Karpas-422 (cell line): Measurements from ENCODE around the gene FSTL5. TPM values are rescaled to one million over a fixed set of nuclear protein-coding genes. Genes with fewer than 3 reads are reported as not detected.
"Not testable (repeated sequence)": the region's sequence is repeated elsewhere in the genome, so short reads cannot be mapped to it uniquely, and the experiment has no call there.

ENCODE experiments used
- DNase-seq: peaks from one replicate; pipeline ENCODE4 v3.0.0-alpha.2; 2015
- H2AFZ ChIP-seq: fragments of 200-600 bp; sonication (generic); 2 replicates; pipeline ENCODE4 v1.6.1; 2014; ENCODE audit warnings: antibody characterized with exemption, low read length, mixed read lengths
- H3K27ac ChIP-seq: fragments of 200-600 bp; sonication (generic); 2 replicates; pipeline ENCODE4 v1.5.1; 2014; ENCODE audit warnings: mild to moderate bottlenecking, low read length, moderate library complexity
- H3K27me3 ChIP-seq: fragments of 200-600 bp; sonication (generic); 2 replicates; pipeline ENCODE4 v1.6.1; 2014; ENCODE audit warnings: low read length, mixed read lengths
- H3K36me3 ChIP-seq: fragments of 200-600 bp; sonication (generic); 2 replicates; pipeline ENCODE4 v1.6.1; 2014; ENCODE audit warnings: low read length, mixed read lengths; ENCODE audit not compliant: insufficient read depth
- H3K4me1 ChIP-seq: fragments of 200-600 bp; sonication (generic); 2 replicates; pipeline ENCODE4 v1.6.1; 2014; ENCODE audit warnings: mild to moderate bottlenecking, low read length, mixed read lengths
- H3K4me2 ChIP-seq: fragments of 200-600 bp; sonication (generic); 2 replicates; pipeline ENCODE4 v1.6.1; 2014; ENCODE audit warnings: low read length, low read depth, mild to moderate bottlenecking; ENCODE audit not compliant: poor library complexity, severe bottlenecking
- H3K4me3 ChIP-seq: fragments of 200-600 bp; sonication (generic); 2 replicates; pipeline ENCODE4 v1.5.1; 2014; ENCODE audit warnings: mild to moderate bottlenecking, antibody characterized with exemption, low read length, mixed read lengths
- H3K79me2 ChIP-seq: fragments of 200-600 bp; sonication (generic); 2 replicates; pipeline ENCODE4 v1.6.1; 2014; ENCODE audit warnings: mild to moderate bottlenecking, low read length, mixed read lengths
- H3K9ac ChIP-seq: fragments of 200-600 bp; sonication (generic); 2 replicates; pipeline ENCODE4 v1.6.0; 2014; ENCODE audit warnings: low read length
- H3K9me2 ChIP-seq: fragments of 200-600 bp; sonication (generic), shearing (Covaris generic); replicated peaks from 2 replicates; pipeline ENCODE4 v1.6.0; 2014; ENCODE audit warnings: mild to moderate bottlenecking, low read length, moderate library complexity; ENCODE audit not compliant: insufficient read depth
- H3K9me3 ChIP-seq: fragments of 300-700, 200-600 bp; sonication (generic); 2 replicates; pipeline ENCODE4 v1.6.1; 2014; ENCODE audit warnings: low read length, mixed read lengths
- H4K20me1 ChIP-seq: fragments of 200-600 bp; sonication (generic); 2 replicates; pipeline ENCODE4 v1.6.1; 2014; ENCODE audit warnings: mild to moderate bottlenecking, antibody characterized with exemption, low read length, low read depth; ENCODE audit not compliant: insufficient read depth
- total RNA-seq: library from RNA; depleted of rRNA; stranded (reverse); fragments of >200 nt; shearing (Covaris generic); gene quantifications from 2 replicates; pipeline ENCODE4 v1.2.3, GENCODE V29; 2014; ENCODE audit warnings: low replicate concordance

The FSTL5 gene
- total RNA-seq, 1 experiment from 2014 or later: not detected

DNA sequence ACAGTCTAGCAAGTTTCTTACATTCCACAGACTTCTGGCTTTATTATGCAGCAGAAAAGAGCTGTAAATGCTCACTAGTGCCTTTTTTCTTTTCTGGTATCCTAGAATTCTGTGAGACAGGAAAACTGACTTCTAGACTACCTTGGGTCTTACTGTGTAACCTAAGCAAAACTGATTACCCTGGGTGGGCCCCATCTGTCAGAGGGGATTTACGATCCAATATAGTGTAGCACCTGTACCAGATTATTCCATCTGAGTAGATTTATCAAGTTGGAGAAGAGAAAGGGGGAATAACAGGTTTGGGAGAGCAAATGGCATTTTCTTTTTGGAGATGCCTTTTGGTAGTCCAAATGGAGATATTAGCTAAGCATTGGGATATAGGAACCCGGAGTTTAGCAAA lies 46.7 kb downstream of the FSTL5 start:
- no peaks in the 10 kb centered on the region for H4K20me1 ChIP-seq

GRCh38 chr4:162116095-162116779 lies 47.6 kb downstream of the FSTL5 start:
- H3K4me1 ChIP-seq: no peaks in the 10 kb centered on the region
- H3K4me2 ChIP-seq: no peak overlapping the region
- no peak overlapping the region for H3K9ac ChIP-seq
- H2AFZ ChIP-seq: no peak overlapping the region
- H3K36me3 ChIP-seq: no peaks in the 10 kb centered on the region; the same call in 1 of the 2 replicates
- no peak overlapping the region for H3K4me3 ChIP-seq
- no peaks in the 10 kb centered on the region for H4K20me1 ChIP-seq
- H3K79me2 ChIP-seq: no peaks in the 10 kb centered on the region
- no peaks in the 10 kb centered on the region for H3K9me2 ChIP-seq
- peaks cover 56% of the 10 kb centered on the region for H3K9me3 ChIP-seq
- no peak for DNase-seq
- no peaks in the 10 kb centered on the region for H3K27me3 ChIP-seq
- no peak overlapping the region for H3K27ac ChIP-seq

More for the DNA sequence above, 46.7 kb downstream of the FSTL5 start:
- Histone ChIP-seq H3K9me3 (peaks cover 53% of the 10 kb centered on the region), H3K9ac (no peak overlapping the region), H3K27ac (no peak overlapping the region), H3K9me2 (no peaks in the 10 kb centered on the region), H3K4me1 (no peaks in the 10 kb centered on the region), H3K36me3 (no peaks in the 10 kb centered on the region; the same call in 1 of the 2 replicates), H3K4me2 (no peak overlapping the region), H2AFZ (no peak overlapping the region), H3K79me2 (no peaks in the 10 kb centered on the region), H3K4me3 (no peak overlapping the region), H3K27me3 (no peaks in the 10 kb centered on the region)
- no peak for DNase-seq

DNA sequence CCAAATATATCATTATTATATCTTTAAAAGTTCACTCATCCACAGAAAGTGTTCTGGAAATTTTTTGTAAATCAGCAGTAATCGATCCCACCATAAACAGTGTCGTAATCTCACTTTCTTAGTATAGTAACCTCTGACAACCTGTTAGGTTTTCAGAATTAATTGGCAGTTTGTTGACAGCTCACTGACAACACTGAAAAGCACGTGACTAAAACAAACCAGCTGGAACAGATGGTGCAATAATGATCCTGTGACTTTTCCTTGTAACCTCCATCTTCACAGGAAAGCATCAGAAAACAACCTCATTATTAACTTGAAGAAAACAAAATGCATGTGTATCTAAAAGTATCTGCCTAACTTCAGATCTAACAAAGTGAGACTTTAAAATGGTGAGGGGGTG lies 48.5 kb downstream of the FSTL5 start:
- Histone ChIP-seq H3K36me3 (no peaks in the 10 kb centered on the region; the same call in 1 of the 2 replicates), H2AFZ (no peak overlapping the region), H3K9me3 (peaks cover 52% of the 10 kb centered on the region), H3K27me3 (no peaks in the 10 kb centered on the region), H3K27ac (no peak overlapping the region), H4K20me1 (no peaks in the 10 kb centered on the region), H3K4me2 (no peak overlapping the region), H3K9me2 (no peaks in the 10 kb centered on the region), H3K79me2 (no peaks in the 10 kb centered on the region), H3K4me3 (no peak overlapping the region), H3K9ac (no peak overlapping the region), H3K4me1 (no peaks in the 10 kb centered on the region)
- no peak for DNase-seq

DNA sequence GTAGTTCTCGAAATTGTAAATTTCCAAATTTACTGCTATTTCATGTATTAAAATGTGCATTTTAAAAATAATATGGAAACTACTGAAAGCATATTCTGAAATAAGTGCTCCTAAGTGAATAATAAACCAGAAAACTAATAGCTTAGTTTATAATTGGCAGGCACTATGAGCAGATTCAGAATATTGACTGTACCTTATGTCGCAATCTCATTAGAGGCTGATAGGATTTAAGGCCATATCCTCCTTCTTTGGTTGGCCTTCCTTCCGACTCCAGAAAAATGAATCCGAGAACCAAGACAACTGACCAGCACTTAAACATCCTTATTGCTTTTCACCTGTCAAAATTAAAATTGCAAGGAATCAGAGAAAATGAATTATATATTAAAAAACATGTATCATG lies 52.7 kb downstream of the FSTL5 start:
- Histone ChIP-seq H2AFZ (no peak overlapping the region), H3K4me2 (no peak overlapping the region), H3K9ac (no peak overlapping the region)

DNA sequence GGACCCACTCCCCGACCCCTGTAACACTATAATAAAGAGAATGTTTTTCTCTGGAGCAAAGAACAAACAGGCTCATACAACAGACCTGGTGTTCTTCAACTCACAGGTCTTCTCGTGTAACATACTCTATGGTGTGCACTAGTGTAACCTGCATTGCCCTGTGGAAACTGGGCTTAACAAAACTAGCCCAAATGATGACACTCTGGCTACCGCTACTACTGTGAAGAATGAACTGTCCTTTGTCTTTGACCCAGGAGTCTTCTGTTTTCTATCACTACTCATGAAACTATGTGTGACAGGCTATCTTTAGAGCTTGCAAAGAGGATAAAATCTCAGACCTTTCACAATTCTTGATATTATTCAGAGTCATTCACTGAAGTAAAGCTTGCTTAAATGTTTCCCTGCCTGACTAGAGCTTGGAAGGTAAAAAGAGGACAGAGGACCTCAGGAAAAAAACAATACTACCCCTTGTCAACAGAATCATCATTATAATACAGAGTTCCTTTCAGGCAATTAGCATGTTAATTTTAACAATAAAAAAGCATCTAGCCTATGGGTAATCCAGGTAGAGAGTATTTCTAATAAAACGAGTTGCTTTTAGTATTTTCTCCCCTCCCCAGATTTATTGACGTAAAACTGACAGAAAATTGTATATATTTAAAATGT lies 59.2 kb downstream of the FSTL5 start:
- DNase-seq: no peak
- H2AFZ ChIP-seq: no peak overlapping the region
- H3K27ac ChIP-seq: no peak overlapping the region
- H3K27me3 ChIP-seq: no peaks in the 10 kb centered on the region
- peaks cover 34% of the 10 kb centered on the region for H3K9me3 ChIP-seq
- H3K79me2 ChIP-seq: no peaks in the 10 kb centered on the region
- no peak overlapping the region for H3K9ac ChIP-seq
- H4K20me1 ChIP-seq: no peaks in the 10 kb centered on the region
- no peaks in the 10 kb centered on the region for H3K9me2 ChIP-seq
- no peak overlapping the region for H3K4me2 ChIP-seq
- no peaks in the 10 kb centered on the region for H3K4me1 ChIP-seq
- no peak overlapping the region for H3K4me3 ChIP-seq
- H3K36me3 ChIP-seq: no peaks in the 10 kb centered on the region

More for the DNA sequence above, 52.7 kb downstream of the FSTL5 start:
- no peaks in the 10 kb centered on the region for H3K4me1 ChIP-seq
- no peaks in the 10 kb centered on the region for H4K20me1 ChIP-seq
- no peak overlapping the region for H3K4me3 ChIP-seq
- no peak for DNase-seq
- no peaks in the 10 kb centered on the region for H3K9me2 ChIP-seq
- H3K27ac ChIP-seq: no peak overlapping the region
- no peaks in the 10 kb centered on the region; the same call in 1 of the 2 replicates for H3K36me3 ChIP-seq
- H3K79me2 ChIP-seq: no peaks in the 10 kb centered on the region
- H3K27me3 ChIP-seq: no peaks in the 10 kb centered on the region
- H3K9me3 ChIP-seq: peaks cover 39% of the 10 kb centered on the region

GRCh38 chr4:162103908-162104307 lies 59.9 kb downstream of the FSTL5 start:
- H3K9ac ChIP-seq, H3K4me1 ChIP-seq, H3K9me2 ChIP-seq, H3K79me2 ChIP-seq, H3K4me3 ChIP-seq, H3K4me2 ChIP-seq, H4K20me1 ChIP-seq, H2AFZ ChIP-seq, H3K36me3 ChIP-seq, H3K27ac ChIP-seq, DNase-seq, H3K27me3 ChIP-seq: not testable (repeated sequence)
- H3K9me3 ChIP-seq: peaks cover 36% of the 10 kb centered on the region

GRCh38 chr4:162102713-162103112 lies 61.1 kb downstream of the FSTL5 start:
- H3K9me3 ChIP-seq: peaks cover 41% of the 10 kb centered on the region
- no peak overlapping the region for H3K4me3 ChIP-seq
- no peak overlapping the region for H3K27ac ChIP-seq

GRCh38 chr4:162101337-162101736 lies 62.5 kb downstream of the FSTL5 start:
- no peaks in the 10 kb centered on the region for H3K36me3 ChIP-seq
- no peaks in the 10 kb centered on the region for H4K20me1 ChIP-seq
- no peaks in the 10 kb centered on the region for H3K27me3 ChIP-seq
- H3K9me3 ChIP-seq: peaks cover 41% of the 10 kb centered on the region
- no peaks in the 10 kb centered on the region for H3K9me2 ChIP-seq
- no peak overlapping the region for H3K4me3 ChIP-seq
- no peak overlapping the region for H3K4me2 ChIP-seq
- no peak overlapping the region for H2AFZ ChIP-seq
- H3K79me2 ChIP-seq: no peaks in the 10 kb centered on the region
- no peak overlapping the region for H3K9ac ChIP-seq
- H3K27ac ChIP-seq: no peak overlapping the region
- DNase-seq: no peak
- no peaks in the 10 kb centered on the region for H3K4me1 ChIP-seq

More at GRCh38 chr4:162102713-162103112, 61.1 kb downstream of the FSTL5 start:
- H4K20me1 ChIP-seq: no peaks in the 10 kb centered on the region
- H3K4me2 ChIP-seq: no peak overlapping the region
- H3K4me1 ChIP-seq: no peaks in the 10 kb centered on the region
- DNase-seq: no peak
- H3K79me2 ChIP-seq: no peaks in the 10 kb centered on the region
- H3K9me2 ChIP-seq: no peaks in the 10 kb centered on the region
- no peak overlapping the region for H2AFZ ChIP-seq
- H3K9ac ChIP-seq: no peak overlapping the region
- H3K27me3 ChIP-seq: no peaks in the 10 kb centered on the region
- H3K36me3 ChIP-seq: no peaks in the 10 kb centered on the region
